PC-9 (cell line): ENCODE measurements around the gene PIGR.

Experiments
- CTCF ChIP-seq: fragments of 200-600 bp; sonication (generic); conservative IDR thresholded peaks from 2 replicates; pipeline ENCODE4 v1.6.1; 2017; ENCODE audit warnings: mixed run types, antibody characterized with exemption, mild to moderate bottlenecking, moderate library complexity
- EZH2 ChIP-seq: fragments of 200-600 bp; sonication (generic); IDR thresholded peaks from 2 replicates; pipeline ENCODE4 v1.8.0; 2017; ENCODE audit warnings: antibody characterized with exemption, low read depth

DNA sequence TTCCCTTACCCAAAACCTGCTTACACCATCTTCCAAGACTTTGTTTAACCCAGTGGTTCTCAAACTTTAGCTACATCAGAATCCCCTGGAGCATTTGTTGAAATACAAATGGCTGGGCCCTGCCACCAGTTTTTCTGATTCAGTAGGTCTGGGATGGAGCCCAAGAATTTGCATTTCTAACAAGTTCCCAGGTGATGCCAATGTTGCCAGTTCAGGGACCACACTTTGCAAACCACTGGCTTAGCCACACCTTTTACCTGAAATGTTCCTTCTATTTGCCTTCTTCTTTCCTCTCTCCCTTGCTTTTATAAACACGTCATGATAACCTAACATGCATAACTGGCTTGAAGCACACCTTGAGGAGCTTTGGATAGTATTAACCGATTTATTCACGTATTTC is 40.1 kb upstream of the PIGR start:
- TF ChIP-seq EZH2, result no peak
- no peak for TF ChIP-seq CTCF
